HUES6 (cell line): Measurements from ENCODE around the gene HSFX1.

Experiments
- H3K27ac ChIP-seq: 2 replicates; pipeline ENCODE4 v1.7.0; 2013; ENCODE audit warnings: low read depth, mild to moderate bottlenecking, low read length, inconsistent platforms
- H3K27me3 ChIP-seq: 2 replicates; pipeline ENCODE4 v1.6.1; 2013; ENCODE audit warnings: low read length; ENCODE audit not compliant: control insufficient read depth, insufficient read depth
- H3K36me3 ChIP-seq: 2 replicates; pipeline ENCODE4 v1.6.1; 2013; ENCODE audit warnings: low read length; ENCODE audit not compliant: control insufficient read depth, insufficient read depth
- H3K4me1 ChIP-seq: 2 replicates; pipeline ENCODE4 v1.6.1; 2013; ENCODE audit warnings: low read length; ENCODE audit not compliant: control insufficient read depth, insufficient read depth
- H3K4me3 ChIP-seq: 2 replicates; pipeline ENCODE4 v1.5.1; 2013; ENCODE audit warnings: low read depth, low read length
- H3K9ac ChIP-seq: one replicate; pipeline ENCODE4 v1.6.1; 2013; ENCODE audit warnings: mild to moderate bottlenecking, low read length
- H3K9me3 ChIP-seq: 2 replicates; pipeline ENCODE4 v1.6.1; 2013; ENCODE audit warnings: low read depth, low read length; ENCODE audit not compliant: control insufficient read depth, insufficient read depth

The HSFX1 gene

GRCh38 chrX:149807747-149808458 lies 34.0 kb downstream of the HSFX1 start:
- Histone ChIP-seq H3K9me3 (no peaks in the 10 kb centered on the region), H3K4me3 (no peak overlapping the region), H3K27ac (no peak overlapping the region), H3K36me3 (no peaks in the 10 kb centered on the region), H3K9ac (no peak overlapping the region), H3K27me3 (no peaks in the 10 kb centered on the region; the same call in 1 of the 2 replicates), H3K4me1 (peaks cover 12% of the 10 kb centered on the region)

GRCh38 chrX:149818652-149819051 lies 44.8 kb downstream of the HSFX1 start:
- Histone ChIP-seq H3K36me3 (no peaks in the 10 kb centered on the region), H3K9me3 (peaks cover 7% of the 10 kb centered on the region; the same call in 1 of the 2 replicates), H3K27ac (no peak overlapping the region), H3K4me1 (no peaks in the 10 kb centered on the region), H3K9ac (no peak overlapping the region), H3K27me3 (no peaks in the 10 kb centered on the region), H3K4me3 (no peak overlapping the region)

- Histone ChIP-seq H3K36me3 (no peaks in the 10 kb centered on the region), H3K27me3 (no peaks in the 10 kb centered on the region), H3K4me1 (no peaks in the 10 kb centered on the region), H3K27ac (no peak overlapping the region), H3K9me3 (peaks cover 12% of the 10 kb centered on the region; the same call in 1 of the 2 replicates), H3K4me3 (no peak overlapping the region), H3K9ac (no peak overlapping the region)
These were observed 45.5 kb downstream of the HSFX1 start for GRCh38 chrX:149819371-149819770.

GRCh38 chrX:149825424-149825823 lies 51.6 kb downstream of the HSFX1 start:
- Histone ChIP-seq H3K4me3 (no peak overlapping the region), H3K9me3 (peaks cover 12% of the 10 kb centered on the region), H3K9ac (no peak overlapping the region), H3K36me3 (no peaks in the 10 kb centered on the region), H3K4me1 (peaks cover 45% of the 10 kb centered on the region), H3K27me3 (no peaks in the 10 kb centered on the region), H3K27ac (no peak overlapping the region)
